GM18858 (cell line): ENCODE results near the gene KRTAP2-4.
"Not testable (repeated sequence)": the region's sequence is repeated elsewhere in the genome, so short reads cannot be mapped to it uniquely, and the experiment has no call there.

Experiments used
- ATAC-seq: cut with Tn5 transposase; IDR thresholded peaks from one replicate; pipeline ENCODE4 v1.9.1; 2021; ENCODE audit not compliant: unreplicated experiment

The KRTAP2-4 gene

DNA sequence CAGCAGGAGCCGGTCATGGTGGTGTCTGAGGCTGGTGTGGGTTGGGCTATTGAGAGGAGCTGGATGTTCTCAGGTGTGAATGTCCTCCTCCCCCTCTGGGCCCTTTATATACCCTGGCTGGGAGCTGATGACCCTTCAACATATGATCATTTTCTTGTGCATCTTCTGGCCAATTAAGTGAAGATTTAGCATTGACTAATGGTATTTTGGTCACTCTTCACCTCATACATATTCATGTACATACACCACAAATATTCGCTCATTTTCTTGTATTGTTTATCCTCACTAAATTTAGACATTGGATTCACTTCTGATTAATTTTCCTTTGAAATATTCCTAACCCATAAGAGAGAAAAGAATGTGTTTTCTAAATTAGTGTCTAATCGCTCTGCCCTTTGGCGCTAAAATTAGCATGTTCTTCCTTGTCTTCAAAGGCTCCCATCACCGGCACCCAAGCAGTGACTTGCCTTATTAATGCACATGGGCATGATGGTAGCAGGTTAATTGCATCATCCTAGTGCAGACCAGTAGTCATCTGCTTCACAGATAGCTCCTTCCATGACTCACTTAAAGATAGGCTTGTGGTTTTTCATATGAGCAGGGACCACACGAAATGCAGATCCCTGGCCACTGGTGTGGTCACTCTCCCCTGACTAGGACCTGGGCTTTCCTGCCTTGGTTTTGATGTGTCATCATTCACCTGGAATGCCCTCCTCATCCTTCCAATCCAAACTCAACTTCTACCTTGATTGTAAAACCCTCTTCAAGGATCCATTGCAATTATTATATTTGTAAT is at the start of gene KRTAP2-4:
TSS of gene KRTAP2-4 (minus strand) at position 51 of the 796 bp plus-strand sequence. CDS start at position 17, 34 bp downstream.
- no peak for ATAC-seq

- ATAC-seq, result no peak
These were observed 45.6 kb upstream of the KRTAP2-4 start for GRCh38 chr17:41111151-41111885.

DNA sequence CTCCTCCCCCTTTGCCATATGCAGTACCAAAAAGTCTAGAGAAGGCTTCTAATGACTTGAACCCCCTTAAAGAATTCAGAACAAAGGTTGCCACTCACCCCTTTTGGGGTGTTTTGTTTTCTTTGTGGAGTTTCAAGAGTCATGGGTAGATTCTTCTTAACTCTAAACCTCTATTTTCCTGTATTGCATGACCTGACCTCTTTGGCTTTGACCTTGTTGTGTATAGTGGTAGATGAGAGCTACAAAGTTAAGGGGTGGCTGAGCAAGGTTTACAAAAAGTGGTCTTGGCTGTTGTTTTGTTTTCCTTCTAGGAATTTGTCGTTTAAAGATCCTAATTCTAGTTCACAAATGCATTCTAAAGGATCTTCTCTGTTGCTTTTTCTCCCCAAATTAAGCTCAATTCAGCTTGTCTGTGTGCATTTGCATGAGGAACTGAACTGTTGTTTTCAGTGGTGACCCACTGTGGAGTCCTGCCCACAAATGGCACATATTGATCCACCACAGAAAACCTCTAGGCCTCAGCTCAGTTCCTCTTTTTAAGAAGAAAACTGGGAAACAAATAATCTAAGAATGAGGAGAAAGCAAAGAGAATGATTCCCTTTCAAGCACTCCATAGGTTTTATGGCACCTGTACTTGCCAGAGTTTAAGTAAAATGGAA is 43.2 kb upstream of the KRTAP2-4 start:
- not testable (repeated sequence) for ATAC-seq

DNA sequence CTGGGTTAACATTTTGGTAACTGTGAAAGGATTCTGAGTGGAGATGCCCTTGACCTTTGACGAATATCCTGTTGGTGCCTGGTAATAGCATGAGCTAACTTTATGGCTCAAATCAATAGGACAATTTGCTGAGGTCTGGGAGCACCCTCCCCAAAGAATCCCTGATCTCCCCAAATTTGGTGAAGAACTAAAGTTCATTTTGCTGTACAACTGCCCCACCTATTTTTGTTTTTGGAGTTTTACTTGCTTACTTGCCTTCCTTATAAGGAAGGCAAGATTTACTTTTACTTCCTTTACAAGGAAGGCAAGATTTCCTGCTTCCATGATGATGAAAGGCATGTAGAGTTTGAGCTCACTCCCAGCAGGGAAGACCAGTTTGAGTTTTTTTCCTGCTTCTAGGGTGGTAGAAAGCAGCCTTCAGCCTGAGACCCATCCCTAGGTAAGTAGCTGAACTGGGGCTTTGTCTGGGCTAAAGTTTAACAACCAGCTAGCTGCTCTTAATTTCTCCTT is 42.3 kb upstream of the KRTAP2-4 start:
- no peak for ATAC-seq

GRCh38 chr17:41105347-41105746 is 39.7 kb upstream of the KRTAP2-4 start, which contains the start of gene KRTAP4-9:
TSS of gene KRTAP4-9 (plus strand) at chr17:41105389. CDS start at chr17:41105389, 0 bp downstream.
- ATAC-seq, result not testable (repeated sequence)

GRCh38 chr17:41104386-41105038 is 38.8 kb upstream of the KRTAP2-4 start:
- not testable (repeated sequence) for ATAC-seq

DNA sequence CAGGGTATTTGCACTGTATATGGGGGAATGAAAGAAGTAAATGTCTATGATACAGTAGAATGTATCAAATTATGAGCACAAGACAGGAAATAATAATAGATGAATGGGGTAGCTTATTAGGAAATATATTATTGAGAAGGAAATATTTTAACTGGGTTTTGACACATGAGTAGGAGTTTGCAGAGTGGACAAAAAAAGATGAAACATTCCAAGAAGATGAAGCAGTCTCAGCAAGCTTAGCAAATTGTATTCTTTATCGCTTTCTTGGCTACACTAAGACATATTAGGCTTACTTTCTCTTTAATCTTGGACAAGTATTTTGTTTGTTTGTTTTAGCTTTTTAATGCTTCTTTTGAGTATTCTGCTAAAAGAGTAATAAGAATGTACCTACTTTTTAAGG is 38.2 kb upstream of the KRTAP2-4 start:
- no peak for ATAC-seq

GRCh38 chr17:41101586-41102259 is 36.0 kb upstream of the KRTAP2-4 start, which contains the start of gene KRTAP4-16:
TSS of gene KRTAP4-16 (minus strand) at chr17:41102209. CDS start at chr17:41102209, 0 bp downstream.
- no peak for ATAC-seq

GRCh38 chr17:41099682-41100480 is 34.2 kb upstream of the KRTAP2-4 start:
- ATAC-seq, result not testable (repeated sequence)

DNA sequence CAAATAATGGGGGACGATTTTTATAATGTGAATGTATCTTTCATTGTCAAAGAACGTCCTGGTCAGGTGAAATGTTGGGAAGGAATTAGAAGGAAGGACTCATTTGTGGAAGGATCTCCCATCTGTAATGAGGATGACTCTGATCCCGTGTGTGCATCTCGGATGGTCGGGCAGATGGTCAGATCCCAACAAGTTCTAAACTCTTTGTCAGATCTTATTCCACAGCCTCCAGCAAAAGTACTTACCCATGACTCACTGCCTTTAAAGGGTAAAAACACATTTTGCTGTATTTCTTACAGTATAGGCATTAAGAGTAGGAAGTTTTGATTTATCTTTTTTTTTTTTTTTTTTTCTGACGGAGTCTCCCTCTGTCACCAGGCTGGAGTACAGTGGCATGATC is 32.8 kb upstream of the KRTAP2-4 start:
- no peak for ATAC-seq

- no peak for ATAC-seq
These were observed 32.4 kb upstream of the KRTAP2-4 start, which contains the start of gene KRTAP4-8 for GRCh38 chr17:41098042-41098441. TSS of gene KRTAP4-8 (minus strand) at chr17:41098142. CDS start at chr17:41098084, 58 bp downstream.

DNA sequence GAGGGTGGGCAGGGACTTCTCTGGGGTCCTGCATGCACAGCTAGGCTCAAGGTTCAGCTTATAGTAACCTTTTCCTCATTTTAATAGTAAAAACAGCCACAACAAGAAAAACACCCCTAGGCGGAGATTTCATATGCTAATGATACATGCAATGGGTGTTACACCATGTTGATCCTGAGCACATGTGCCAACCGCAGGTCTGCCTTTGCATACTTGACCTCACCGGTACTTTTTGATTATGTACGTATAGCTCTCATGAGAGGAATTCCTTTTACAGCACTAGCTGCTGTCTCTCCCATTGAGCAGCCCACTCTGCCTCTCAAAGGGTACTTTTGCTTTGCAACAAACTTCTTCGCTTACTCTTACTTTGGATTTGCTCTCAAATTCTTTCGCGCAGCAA is 30.4 kb upstream of the KRTAP2-4 start:
- ATAC-seq, result no peak

- ATAC-seq, result not testable (repeated sequence)
These were observed 23.2 kb upstream of the KRTAP2-4 start for GRCh38 chr17:41088760-41089352.

- not testable (repeated sequence) for ATAC-seq
These were observed 18.6 kb upstream of the KRTAP2-4 start, which contains the start of gene KRTAP4-7 for GRCh38 chr17:41084100-41084856. TSS of gene KRTAP4-7 (plus strand) at chr17:41084150. CDS start at chr17:41084207, 57 bp downstream.

GRCh38 chr17:41083427-41083826 is 17.7 kb upstream of the KRTAP2-4 start:
- ATAC-seq, result not testable (repeated sequence)

GRCh38 chr17:41082626-41083025 is 16.9 kb upstream of the KRTAP2-4 start:
- no peak for ATAC-seq

- ATAC-seq, result no peak
These were observed 11.1 kb upstream of the KRTAP2-4 start for GRCh38 chr17:41076788-41077187.

DNA sequence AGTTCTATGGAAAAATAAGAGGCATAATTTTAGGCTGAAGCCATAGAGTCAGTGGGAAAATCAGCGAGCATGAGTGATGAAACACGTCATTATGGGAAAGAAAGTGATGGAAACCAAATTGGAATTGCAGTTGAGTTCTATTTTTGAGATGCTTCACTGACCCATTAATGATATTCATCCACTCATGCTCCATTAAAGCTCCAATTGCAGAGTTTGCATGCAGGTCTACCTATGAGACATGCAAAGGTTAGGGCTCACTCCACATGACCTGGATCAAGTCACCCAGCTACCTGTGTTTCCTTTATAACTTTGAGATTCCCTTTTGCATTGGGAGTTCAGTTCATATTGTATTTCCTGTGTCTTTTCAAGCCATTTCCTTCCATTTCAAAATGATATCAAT is 8.0 kb upstream of the KRTAP2-4 start:
- ATAC-seq, result no peak
